B cell (primary cell): ENCODE results near the gene TMEM205. TPM values are rescaled to one million over a fixed set of nuclear protein-coding genes. Genes with fewer than 3 reads are reported as not detected.
A peak's percentile ranks its signal among the peaks of the same experiment; 100 is the strongest.

Source experiments
- ATAC-seq: fragments of 200-7000 bp; cut with Tn5 transposase; one replicate; pipeline ENCODE4 v1.10.0; 2021; ENCODE audit warnings: low read depth, mild to moderate bottlenecking, moderate number of reproducible peaks, moderate library complexity
- CTCF ChIA-PET: fragments of 350-600 bp; sonication (Branson Sonifier 250); formaldehyde crosslinking; loops from one replicate; lab custom pipeline; 2021; ENCODE audit warnings: antibody characterized with exemption, inconsistent platforms; lab: Charles Lee
- POLR2A ChIA-PET: fragments of 350-600 bp; sonication (Branson Sonifier 250); formaldehyde crosslinking; loops from one replicate; lab custom pipeline; 2021; ENCODE audit warnings: antibody characterized with exemption; lab: Charles Lee
- DNase-seq: peaks from one replicate; pipeline ENCODE4 v3.0.0; 2013
- H2AFZ ChIP-seq: 2 replicates; pipeline ENCODE4 v1.6.1; 2012; ENCODE audit warnings: mild to moderate bottlenecking, low read depth, low read length; ENCODE audit not compliant: insufficient read depth, poor library complexity, severe bottlenecking
- H3K27ac ChIP-seq, 2 donors: 1 replicate in 1 of 2; 2 replicates in 1 of 2; pipeline ENCODE4 v1.5.1; 2012 to 2013; ENCODE audit warnings: low read length in 2 of 2, mild to moderate bottlenecking in 2 of 2, moderate library complexity in 1 of 2
- H3K27me3 ChIP-seq, 4 experiments: fragments of 200-600 bp in 1 of 4; sonication (generic) in 1 of 4; replicated peaks in 1 of 4; 1 replicate in 2 of 4; 2 replicates in 2 of 4; pipeline versions ENCODE4 v1.6.1 to v1.7.0; 2013 to 2016; ENCODE audit warnings: low read length in 3 of 4, mild to moderate bottlenecking in 2 of 4, mixed read lengths in 1 of 4, moderate library complexity in 1 of 4; ENCODE audit not compliant: insufficient read depth in 4 of 4, control insufficient read depth in 3 of 4; ENCODE audit errors: control extremely low read depth in 1 of 4
- H3K36me3 ChIP-seq, 2 experiments: replicated peaks in 1 of 2; 1 replicate in 1 of 2; 2 replicates in 1 of 2; pipeline versions ENCODE4 v1.6.1 to v1.7.1; 2013; ENCODE audit warnings: low read length in 1 of 2; ENCODE audit not compliant: insufficient read depth in 2 of 2, control insufficient read depth in 1 of 2; ENCODE audit errors: control extremely low read depth in 1 of 2, extremely low read depth in 1 of 2
- H3K4me1 ChIP-seq, 2 donors: fragments of 200-600 bp in 1 of 2; sonication (generic) in 1 of 2; 1 replicate in 1 of 2; 2 replicates in 1 of 2; pipeline versions ENCODE4 v1.5.1 to v1.6.1; 2013 to 2017; ENCODE audit warnings: low read length in 2 of 2; ENCODE audit not compliant: control insufficient read depth in 2 of 2, insufficient read depth in 2 of 2
- H3K4me2 ChIP-seq: replicated peaks from 2 replicates; pipeline ENCODE3; 2012; ENCODE audit warnings: mild to moderate bottlenecking, low read depth, low read length; ENCODE audit not compliant: poor library complexity, severe bottlenecking
- H3K4me3 ChIP-seq, 5 experiments: fragments of 200-600 bp in 1 of 5; sonication (generic) in 1 of 5; 1 replicate in 3 of 5; 2 replicates in 2 of 5; pipeline versions ENCODE4 v1.5.1 to v1.7.0; 2011 to 2016; ENCODE audit warnings: low read length in 4 of 5, mild to moderate bottlenecking in 4 of 5, low read depth in 2 of 5, control low read depth in 1 of 5, moderate library complexity in 1 of 5; ENCODE audit not compliant: insufficient read depth in 1 of 5; ENCODE audit errors: control extremely low read depth in 1 of 5, extremely low read depth in 1 of 5
- H3K79me2 ChIP-seq: fragments of 200-600 bp; sonication (generic); one replicate; pipeline ENCODE4 v1.6.0; 2016; ENCODE audit warnings: low read length; ENCODE audit not compliant: control insufficient read depth, insufficient read depth
- H3K9ac ChIP-seq: fragments of 200-600 bp; sonication (generic); 2 replicates; pipeline ENCODE4 v1.6.1; 2017; ENCODE audit warnings: mild to moderate bottlenecking, low read length, moderate library complexity
- H3K9me3 ChIP-seq, 3 donors: one replicate each; pipeline versions ENCODE4 v1.6.1 to v1.7.1; 2013; ENCODE audit warnings: low read length in 2 of 3; ENCODE audit not compliant: control insufficient read depth in 2 of 3, insufficient read depth in 1 of 3; ENCODE audit errors: control extremely low read depth in 1 of 3
- H4K20me1 ChIP-seq: 2 replicates; pipeline ENCODE4 v1.6.0; 2012; ENCODE audit warnings: mild to moderate bottlenecking, low read length; ENCODE audit not compliant: insufficient read depth, control insufficient read depth, poor library complexity, severe bottlenecking
- H3K27ac Mint-ChIP-seq: one replicate; pipeline ENCODE4 v1.8.0; 2021; ENCODE audit warnings: mixed read lengths
- H3K27me3 Mint-ChIP-seq: one replicate; pipeline ENCODE4 v1.8.0; 2021; ENCODE audit warnings: mixed read lengths
- H3K4me1 Mint-ChIP-seq: one replicate; pipeline ENCODE4 v1.8.0; 2021; ENCODE audit warnings: mixed read lengths
- H3K4me3 Mint-ChIP-seq: one replicate; pipeline ENCODE4 v1.8.0; 2021; ENCODE audit warnings: mixed read lengths
- H3K9me3 Mint-ChIP-seq: one replicate; pipeline ENCODE4 v1.8.0; 2022; ENCODE audit warnings: mixed read lengths; ENCODE audit not compliant: insufficient read depth
- CTCF ChIP-seq: fragments of 200-600 bp; IDR thresholded peaks from one replicate; pipeline ENCODE4 v1.8.0; 2022; ENCODE audit warnings: antibody characterized with exemption, mild to moderate bottlenecking
- EZH2 ChIP-seq: IDR thresholded peaks from 2 replicates; pipeline ENCODE4 v1.6.1; 2012; ENCODE audit warnings: borderline replicate concordance, low read depth, mild to moderate bottlenecking, moderate library complexity, low read length; ENCODE audit not compliant: insufficient read depth, poor library complexity, severe bottlenecking
- WGBS: methylation state at CpG from one replicate; pipeline ENCODE4 v1.1.5; 2013; ENCODE audit warnings: missing lambda C conversion rate; ENCODE audit not compliant: insufficient coverage; 5-methylcytosine and 5-hydroxymethylcytosine counted together
- intact Hi-C: fragments of 100-400 bp; cut with micrococcal nuclease; formaldehyde crosslinking; loops from one replicate; pipeline ENCODE4 v1.10.0; 2022
- polyA plus RNA-seq: library from polyadenylated mRNA; depleted of rRNA; stranded (reverse); fragments of >200 nt; gene quantifications from 2 replicates; pipeline ENCODE4 v1.2.3, GENCODE V29; 2012
- total RNA-seq, 2 donors: library from RNA; stranded (reverse); fragments of 120-200 nt in 1 of 2; gene quantifications; 1 replicate in 1 of 2; 2 replicates in 1 of 2; pipeline versions ENCODE4 v1.2.3 to v1.2.4, GENCODE V29; 2013 to 2022

TMEM205 gene
- total and polyA plus RNA-seq, 2 donors (not counting 1 experiment from before 2014, with no cell fraction given), result 48.5 to 152 TPM

- Mint-ChIP-seq H3K9me3 (no peaks in the 10 kb centered on the region), H3K27me3 (no peaks in the 10 kb centered on the region), H3K4me3 (no peak overlapping the region), H3K27ac (no peak overlapping the region), H3K4me1 (peaks cover 14% of the 10 kb centered on the region)
- intact Hi-C loops, result loop anchor here (1.0 to 10.0 kb wide), 5 partner anchors 28 to 1559 kb away; partner anchors contain the start of genes CCDC159, FBXL12, ODAD3 and PRKCSH
- Histone ChIP-seq H3K36me3 (peaks cover 0 to 5% of the 10 kb centered on the region in 2 experiments), H3K9me3 (no peaks in the 10 kb centered on the region), H3K27ac (peak overlapping the region; percentile 88 to 93), H3K79me2 (peaks cover 16% of the 10 kb centered on the region), H3K4me2 (peak overlapping the region; percentile 96), H3K27me3 (no peaks in the 10 kb centered on the region), H2AFZ (peak overlapping the region; percentile 84), H3K4me3 (peak overlapping the region; percentile 64 to 83 (median 74)), H3K9ac (peak overlapping the region; percentile 82), H4K20me1 (no peaks in the 10 kb centered on the region), H3K4me1 (peaks cover 27 to 32% of the 10 kb centered on the region in 2 donors)
- ATAC-seq, result no peak
- ChIA-PET CTCF (interaction anchor here (0.6 to 4.6 kb wide), 9 partner anchors 9 to 111 kb away, joined by 3 to 37 read pairs (median 5); partner anchors contain the start of genes EPOR, ODAD3 and PRKCSH), POLR2A (interaction anchor here (0.6 to 2.5 kb wide), 8 partner anchors 16 to 109 kb away, joined by 3 to 23 read pairs (median 5); partner anchors contain the start of genes CCDC159, ODAD3, PRKCSH and RAB3D)
- DNase-seq, result no peak
- TF ChIP-seq EZH2, result no peak
- no peak for TF ChIP-seq CTCF
- 4% methylated on average over 4 of the region's 11 CpGs for WGBS
Observed at GRCh38 chr19:11373885-11374432, 27.9 kb upstream of the TMEM205 start.
